ENCODE measurements around the gene SLC6A6. TPM values are rescaled to one million over a fixed set of nuclear protein-coding genes. Genes with fewer than 3 reads are reported as not detected.

The SLC6A6 gene
- total and polyA plus RNA-seq, 10 of the 15 experiments (the other 5 are each of a cell fraction or from before 2014, with no cell fraction given) = 5.6 to 47.0 (median 20.2) TPM

- Histone ChIP-seq H3K27ac (ENCODE audit: control insufficient read depth, insufficient read depth) (no peak overlapping the region), H3K4me1 (ENCODE audit: control insufficient read depth, insufficient read depth, low read length) (no peaks in the 10 kb centered on the region), H3K4me3 (no peak overlapping the region), H3K36me3 (ENCODE audit: control insufficient read depth in 2 of 2, insufficient read depth in 2 of 2, low read length in 1 of 2) (no peaks in the 10 kb centered on the region), H3K9ac (ENCODE audit: control insufficient read depth, insufficient read depth, low read length) (no peak overlapping the region), H3K9me3 (replicated peaks; ENCODE audit: control insufficient read depth, insufficient read depth, low read length) (no peaks in the 10 kb centered on the region), H3K79me2 (ENCODE audit: control insufficient read depth, insufficient read depth, low read length) (no peaks in the 10 kb centered on the region), H2AFZ (ENCODE audit: control insufficient read depth, low read depth, low read length) (no peak overlapping the region), H3K27me3 (replicated peaks in 1 of 2; ENCODE audit: control insufficient read depth in 2 of 2, insufficient read depth in 2 of 2, low read length in 1 of 2) (peaks cover 0 to 2% of the 10 kb centered on the region in 2 experiments; a peak in 1 of 4 replicates), H3K4me2 (ENCODE audit: control insufficient read depth, insufficient read depth) (no peak overlapping the region), H4K20me1 (ENCODE audit: control insufficient read depth, insufficient read depth) (no peaks in the 10 kb centered on the region)
- no peak for DNase-seq (ENCODE audit: low read depth, low spot score)
- in situ Hi-C loops (cut with MboI) = no loop called here
- POLR2A ChIA-PET = no interaction called here
- CTCF ChIA-PET = no interaction called here
- BruUV-seq (replicated peaks) = no TSS peak
- RAD21 ChIA-PET (ENCODE audit: unreplicated experiment) = interaction anchor here (0.7 kb wide), 1 partner anchor 243 kb away, joined by 3 read pairs; no protein-coding TSS in a partner anchor
- FAIRE-seq = no peak
- no peak for ATAC-seq
- 14% methylated on average over 3 of the region's 3 CpGs for WGBS (ENCODE audit: insufficient coverage, insufficient replicate concordance, low lambda C conversion rate, missing lambda C conversion rate)
- intact Hi-C loops (cut with micrococcal nuclease; ENCODE audit: unreplicated experiment) = no loop called here
- TF ChIP-seq POLR2A (IDR thresholded peaks at IDR 0.05; ENCODE audit: low read depth, low read length) = no peak
- no peak for TF ChIP-seq NFYB (IDR thresholded peaks at IDR 0.05; ENCODE audit: insufficient read depth, low read depth, low read length)
- TF ChIP-seq EZH2 (IDR thresholded peaks at IDR 0.05; ENCODE audit: borderline replicate concordance, control insufficient read depth, low read depth, low read length) = no peak
- no peak for TF ChIP-seq STAT3 (IDR thresholded peaks at IDR 0.05; ENCODE audit: low read depth, low read length)
- TF ChIP-seq CHD1 (IDR thresholded peaks at IDR 0.05; ENCODE audit: low read depth, low read length) = no peak
- no peak for TF ChIP-seq SIX5 (IDR thresholded peaks at IDR 0.05; ENCODE audit: low read depth, low read length, severe bottlenecking)
- no peak for TF ChIP-seq SMARCA5 (IDR thresholded peaks at IDR 0.05)
- no peak for TF ChIP-seq PKNOX1 (IDR thresholded peaks at IDR 0.05)
- no peak for TF ChIP-seq ZBTB33 (IDR thresholded peaks at IDR 0.05)
- no peak for TF ChIP-seq DPF2 (IDR thresholded peaks at IDR 0.05)
- no peak for TF ChIP-seq NFIC (IDR thresholded peaks at IDR 0.05; ENCODE audit: low read depth, low read length)
- no peak for TF ChIP-seq YBX1 (IDR thresholded peaks at IDR 0.05)
- TF ChIP-seq NFXL1 (IDR thresholded peaks at IDR 0.05; ENCODE audit: borderline replicate concordance) = no peak
- no peak for TF ChIP-seq PML (IDR thresholded peaks at IDR 0.05; ENCODE audit: low read length)
- TF ChIP-seq CREM (IDR thresholded peaks at IDR 0.05; ENCODE audit: low read depth) = no peak
- TF ChIP-seq SRF (IDR thresholded peaks at IDR 0.05; ENCODE audit: low read depth in 2 of 2, low read length in 2 of 2) = no peak
- TF ChIP-seq MEF2A (IDR thresholded peaks at IDR 0.05; ENCODE audit: insufficient read depth, low read depth, low read length) = no peak
- TF ChIP-seq E4F1 (IDR thresholded peaks at IDR 0.05; ENCODE audit: borderline replicate concordance, partially characterized antibody) = no peak
- TF ChIP-seq ZNF622 (IDR thresholded peaks at IDR 0.05) = no peak
- SMC1A ChIA-PET (ENCODE audit: uncharacterized antibody, unreplicated experiment) = no interaction called here
Observed at GRCh38 chr3:14538451-14539088, 136.2 kb downstream of the SLC6A6 start.

Measured in GM12878 (cell line).